HCT116 (cell line): ENCODE data around the gene PTCH2. TPM values are rescaled to one million over a fixed set of nuclear protein-coding genes. Genes with fewer than 3 reads are reported as not detected.

ENCODE experiments used
- ATAC-seq: fragments of 200-7000 bp; cut with Tn5 transposase; 2 replicates; pipeline ENCODE4 v1.9.1; 2020; ENCODE audit warnings: mild to moderate bottlenecking, moderate library complexity
- BruUV-seq: library from RNA; stranded (reverse); fragments of 400-500 nt; replicated peaks from 2 replicates; lab custom pipeline; 2021; lab: Mats Ljungman, UMichigan
- CTCF ChIA-PET: fragments of 300-600 bp; sonication (Branson Sonifier 250); formaldehyde crosslinking; loops from one replicate; lab custom pipeline; 2021; ENCODE audit warnings: antibody characterized with exemption; lab: Charles Lee
- POLR2A ChIA-PET: fragments of 300-600, 350-600 bp; sonication (Branson Sonifier 250); formaldehyde crosslinking; loops from one replicate; lab custom pipeline; 2021; ENCODE audit warnings: antibody characterized with exemption; lab: Charles Lee
- RAD21 ChIA-PET, 2 experiments: fragments of 300-600 bp; sonication (Branson Sonifier 250); formaldehyde crosslinking; loops; one replicate each; lab custom pipeline; 2023; ENCODE audit warnings: low total read pairs in 2 of 2; ENCODE audit not compliant: uncharacterized antibody in 2 of 2, unreplicated experiment in 2 of 2, low non-redundant PET in 1 of 2; lab: Charles Lee
- DNase-seq: peaks from one replicate; pipeline ENCODE4 v3.0.0-alpha.2; 2010; ENCODE audit warnings: low read depth, low spot score
- H2AFZ ChIP-seq: fragments of 200-600 bp; shearing (Covaris generic), sonication (generic); 2 replicates; pipeline ENCODE4 v1.6.1; 2017; ENCODE audit warnings: low read depth, mixed run types, mixed read lengths, antibody characterized with exemption, low read length; ENCODE audit not compliant: poor library complexity, severe bottlenecking
- H3K27ac ChIP-seq: 2 replicates; pipeline ENCODE4 v1.5.1; 2012; ENCODE audit warnings: low read depth, low read length
- H3K27me3 ChIP-seq: fragments of 200-600 bp; sonication (generic); 2 replicates; pipeline ENCODE4 v1.6.1; 2016; ENCODE audit warnings: mixed run types, low read length, mixed read lengths; ENCODE audit not compliant: insufficient read depth
- H3K36me3 ChIP-seq, 2 experiments: fragments of 200-500 bp in 1 of 2; fragments of 200-600 bp in 1 of 2; sonication (Bioruptor generic) in 1 of 2; sonication (generic) in 1 of 2; 2 replicates each; pipeline versions ENCODE4 v1.5.1 to v1.6.1; 2014 to 2016; ENCODE audit warnings: low read length in 2 of 2, inconsistent platforms in 1 of 2, mixed read lengths in 1 of 2, mixed run types in 1 of 2; ENCODE audit not compliant: insufficient read depth in 2 of 2, control insufficient read depth in 1 of 2
- H3K4me1 ChIP-seq, 2 experiments: fragments of 200-600 bp in 1 of 2; sonication (generic) in 1 of 2; 2 replicates each; pipeline versions ENCODE4 v1.5.1 to v1.6.1; 2012 to 2017; ENCODE audit warnings: low read length in 2 of 2, inconsistent platforms in 1 of 2, mild to moderate bottlenecking in 1 of 2, mixed read lengths in 1 of 2, mixed run types in 1 of 2, moderate library complexity in 1 of 2; ENCODE audit not compliant: insufficient read depth in 2 of 2, control insufficient read depth in 1 of 2
- H3K4me2 ChIP-seq: fragments of 200-600 bp; sonication (generic); 2 replicates; pipeline ENCODE4 v1.6.1; 2017; ENCODE audit warnings: mixed run types, low read length, mixed read lengths
- H3K4me3 ChIP-seq, 2 experiments: fragments of 200-600 bp in 1 of 2; sonication (generic) in 1 of 2; replicated peaks in 1 of 2; 2 replicates each; pipeline ENCODE4 v1.5.1; 2011 to 2016; ENCODE audit warnings: low read length in 2 of 2, control low read depth in 1 of 2, low read depth in 1 of 2, mild to moderate bottlenecking in 1 of 2, mixed read lengths in 1 of 2, mixed run types in 1 of 2
- H3K79me2 ChIP-seq: fragments of 200-600 bp; sonication (generic); 2 replicates; pipeline ENCODE4 v1.6.1; 2017; ENCODE audit warnings: mild to moderate bottlenecking, mixed run types, low read length, moderate library complexity, mixed read lengths; ENCODE audit not compliant: insufficient read depth
- H3K9ac ChIP-seq: fragments of 200-600 bp; sonication (generic); 2 replicates; pipeline ENCODE4 v1.6.1; 2016; ENCODE audit warnings: low read length, mixed read lengths
- H3K9me2 ChIP-seq: fragments of 200-600 bp; sonication (generic), shearing (Covaris generic); 2 replicates; pipeline ENCODE4 v1.6.1; 2017; ENCODE audit warnings: mixed run types, mild to moderate bottlenecking, moderate library complexity; ENCODE audit not compliant: insufficient read depth
- H3K9me3 ChIP-seq, 2 experiments: fragments of 200-500 bp in 1 of 2; fragments of 200-600 bp in 1 of 2; sonication (Bioruptor generic) in 1 of 2; sonication (generic) in 1 of 2; 2 replicates each; pipeline ENCODE4 v1.6.1; 2014 to 2017; ENCODE audit warnings: low read length in 2 of 2, mixed read lengths in 2 of 2, inconsistent platforms in 1 of 2, low read depth in 1 of 2, mild to moderate bottlenecking in 1 of 2, mixed run types in 1 of 2, moderate library complexity in 1 of 2; ENCODE audit not compliant: control insufficient read depth in 1 of 2, insufficient read depth in 1 of 2
- H4K20me1 ChIP-seq: fragments of 200-600 bp; sonication (generic), shearing (Covaris generic); 2 replicates; pipeline ENCODE4 v1.6.1; 2017; ENCODE audit warnings: mixed run types, mild to moderate bottlenecking, moderate library complexity; ENCODE audit not compliant: insufficient read depth
- ATF3 ChIP-seq: IDR thresholded peaks from 2 replicates; pipeline ENCODE4 v1.6.1; 2012
- CBX3 ChIP-seq: IDR thresholded peaks from 2 replicates; pipeline ENCODE4 v1.6.1; 2012; ENCODE audit warnings: low read depth
- CTCF ChIP-seq, 3 experiments: fragments of 200-600 bp in 1 of 3; sonication (generic) in 1 of 3; IDR thresholded peaks in 2 of 3; conservative IDR thresholded peaks in 1 of 3; 2 replicates each; pipeline ENCODE4 v1.5.1; 2012 to 2017; ENCODE audit warnings: low read depth in 2 of 3, low read length in 2 of 3, antibody characterized with exemption in 1 of 3, borderline replicate concordance in 1 of 3, control low read depth in 1 of 3, mild to moderate bottlenecking in 1 of 3, mixed read lengths in 1 of 3, mixed run types in 1 of 3, moderate library complexity in 1 of 3; ENCODE audit not compliant: insufficient read depth in 1 of 3
- EGR1 ChIP-seq: IDR thresholded peaks from 2 replicates; pipeline ENCODE4 v1.6.1; 2012; ENCODE audit warnings: low read depth
- ELF1 ChIP-seq: IDR thresholded peaks from 2 replicates; pipeline ENCODE4 v1.6.1; 2012; ENCODE audit warnings: low read depth, borderline replicate concordance
- EZH2 ChIP-seq: fragments of 200-600 bp; sonication (generic); IDR thresholded peaks from 2 replicates; pipeline ENCODE4 v1.6.1; 2017; ENCODE audit warnings: antibody characterized with exemption, mixed run types
- EZH2phosphoT487 ChIP-seq: fragments of 200-600 bp; IDR thresholded peaks from 2 replicates; pipeline ENCODE4 v1.6.1; 2018; ENCODE audit warnings: antibody characterized with exemption, borderline replicate concordance
- FOSL1 ChIP-seq: IDR thresholded peaks from 2 replicates; pipeline ENCODE4 v1.6.1; 2012; ENCODE audit warnings: low read depth
- JUND ChIP-seq: IDR thresholded peaks from 2 replicates; pipeline ENCODE4 v1.6.1; 2012
- POLR2A ChIP-seq: IDR thresholded peaks from 2 replicates; pipeline ENCODE4 v1.7.0; 2011; ENCODE audit warnings: borderline replicate concordance; ENCODE audit not compliant: insufficient read depth, insufficient read length; ENCODE audit errors: extremely low read depth
- POLR2AphosphoS5 ChIP-seq: IDR thresholded peaks from 2 replicates; pipeline ENCODE4 v1.6.1; 2011; ENCODE audit warnings: mild to moderate bottlenecking, low read depth, low read length, moderate library complexity
- RAD21 ChIP-seq: IDR thresholded peaks from 2 replicates; pipeline ENCODE4 v1.6.1; 2012; ENCODE audit warnings: low read depth, mild to moderate bottlenecking
- SIN3A ChIP-seq: IDR thresholded peaks from 2 replicates; pipeline ENCODE4 v1.6.1; 2012; ENCODE audit warnings: low read depth
- SP1 ChIP-seq: IDR thresholded peaks from 2 replicates; pipeline ENCODE4 v1.6.1; 2012; ENCODE audit warnings: low read depth
- TCF7L2 ChIP-seq: IDR thresholded peaks from 2 replicates; pipeline ENCODE4 v1.7.0; 2011; ENCODE audit warnings: borderline replicate concordance, inconsistent platforms; ENCODE audit not compliant: insufficient read depth, insufficient read length; ENCODE audit errors: extremely low read depth
- YY1 ChIP-seq: IDR thresholded peaks from 2 replicates; pipeline ENCODE4 v1.6.1; 2011; ENCODE audit warnings: low read length, low read depth, moderate library complexity, mild to moderate bottlenecking; ENCODE audit not compliant: insufficient replicate concordance; ENCODE audit errors: extremely low read depth
- intact Hi-C: fragments of 100-400 bp; cut with micrococcal nuclease; formaldehyde crosslinking; loops from 2 replicates; pipeline ENCODE4 v1.10.0; 2022
- total RNA-seq: library from RNA; stranded (reverse); gene quantifications from one replicate; pipeline ENCODE4 v1.2.1, GENCODE V29; 2021; ENCODE audit not compliant: unreplicated experiment

PTCH2 gene
- total RNA-seq, 1 experiment from 2014 or later, result 1.3 TPM

GRCh38 chr1:44810101-44810761 is 32.8 kb downstream of the PTCH2 start:
- Histone ChIP-seq H3K4me2 (peak overlapping the region; percentile 68), H3K27me3 (no peaks in the 10 kb centered on the region), H3K4me1 (peaks cover 58 to 77% of the 10 kb centered on the region in 2 experiments), H3K79me2 (peaks cover 7% of the 10 kb centered on the region; the same call in 1 of the 2 replicates), H3K9me2 (no peaks in the 10 kb centered on the region), H3K36me3 (peaks cover 0 to 14% of the 10 kb centered on the region in 2 experiments; a peak in 1 of 4 replicates), H3K9me3 (no peaks in the 10 kb centered on the region), H4K20me1 (no peaks in the 10 kb centered on the region), H3K4me3 (no peak overlapping the region), H3K9ac (peak overlapping the region; percentile 73), H3K27ac (peak overlapping the region; percentile 98; the same call in 1 of the 2 replicates), H2AFZ (no peak overlapping the region)
- no TSS peak for BruUV-seq
- CTCF ChIA-PET, result interaction anchor here (2.3 kb wide), 1 partner anchor 10 kb away, joined by 10 read pairs; the partner anchor contains the start of gene PLK3
- RAD21 ChIA-PET, result no interaction called here
- intact Hi-C loops, result no loop called here
- TF ChIP-seq POLR2AphosphoS5 (peak; percentile 51), RAD21 (no peak)
- POLR2A ChIA-PET, result interaction anchor here (1.6 to 8.0 kb wide), 6 partner anchors 9 to 89 kb away, joined by 6 to 200 read pairs (median 30); partner anchors contain the start of genes PLK3 and RNU5D-1
- no peak for DNase-seq
- no peak for ATAC-seq

GRCh38 chr1:44808938-44809917 is 33.8 kb downstream of the PTCH2 start:
- H4K20me1 ChIP-seq, result no peaks in the 10 kb centered on the region
- no peak for DNase-seq
- H3K9me2 ChIP-seq, result no peaks in the 10 kb centered on the region
- peak overlapping the region; percentile 30 to 32 for H3K4me3 ChIP-seq
- ChIA-PET CTCF (interaction anchor here (1.2 to 2.3 kb wide), 4 partner anchors 8 to 24 kb away, joined by 3 to 10 read pairs (median 5); partner anchors contain the start of gene PLK3), RAD21 (interaction anchor here in 1 of 2 experiments (1.0 kb wide), 1 partner anchor 9 kb away, joined by 3 read pairs; the partner anchor contains the start of gene PLK3), POLR2A (interaction anchor here (0.8 to 8.0 kb wide), 9 partner anchors 8 to 88 kb away, joined by 3 to 200 read pairs (median 7); partner anchors contain the start of genes PLK3 and RNU5D-1)
- intact Hi-C loops, result no loop called here
- ATAC-seq, result no peak
- peak overlapping the region; percentile 98 for H3K27ac ChIP-seq
- H3K36me3 ChIP-seq, result peaks cover 0 to 21% of the 10 kb centered on the region in 2 experiments; a peak in 2 of 4 replicates
- H3K9me3 ChIP-seq, result no peaks in the 10 kb centered on the region
- peaks cover 13% of the 10 kb centered on the region; the same call in 1 of the 2 replicates for H3K79me2 ChIP-seq
- no peak overlapping the region for H2AFZ ChIP-seq
- peak overlapping the region; percentile 73 for H3K9ac ChIP-seq
- BruUV-seq, result no TSS peak
- H3K27me3 ChIP-seq, result no peaks in the 10 kb centered on the region
- peaks cover 58 to 78% of the 10 kb centered on the region in 2 experiments for H3K4me1 ChIP-seq
- peak overlapping the region; percentile 68 for H3K4me2 ChIP-seq
- TF ChIP-seq EGR1, result no peak
- TF ChIP-seq SP1, result no peak
- no peak for TF ChIP-seq ATF3
- no peak for TF ChIP-seq ELF1
- TF ChIP-seq SIN3A, result no peak
- TF ChIP-seq EZH2phosphoT487, result no peak
- TF ChIP-seq CBX3, result no peak
- no peak for TF ChIP-seq CTCF (IDR thresholded peaks at IDR 0.05 in 2 of 3, conservative IDR thresholded peaks at IDR 0.05 in 1 of 3; ENCODE audit: borderline replicate concordance in 1 of 3, insufficient read depth in 1 of 3, low read depth in 2 of 3, low read length in 2 of 3)
- no peak for TF ChIP-seq JUND
- no peak for TF ChIP-seq TCF7L2
- TF ChIP-seq EZH2, result no peak
- no peak for TF ChIP-seq YY1
- TF ChIP-seq FOSL1, result no peak
- TF ChIP-seq POLR2A, result no peak
